Measurements from ENCODE around the gene TNS1.

TNS1 gene

GRCh38 chr2:217861334-217861877 lies 141.4 kb downstream of the TNS1 start:
- no peak for DNase-seq

- DNase-seq = no peak
These were observed 142.9 kb downstream of the TNS1 start for GRCh38 chr2:217859926-217860325.

- DNase-seq = no peak
These were observed 144.0 kb downstream of the TNS1 start for GRCh38 chr2:217858519-217859491.

GRCh38 chr2:217857624-217858506 lies 144.9 kb downstream of the TNS1 start:
- no peak for DNase-seq

GRCh38 chr2:217856871-217857270 lies 145.9 kb downstream of the TNS1 start:
- no peak for DNase-seq

- DNase-seq = no peak
These were observed 146.6 kb downstream of the TNS1 start for GRCh38 chr2:217856159-217856558.

- no peak for DNase-seq
These were observed 147.9 kb downstream of the TNS1 start for GRCh38 chr2:217854684-217855420.

GRCh38 chr2:217853961-217854360 lies 148.8 kb downstream of the TNS1 start:
- no peak for DNase-seq

GRCh38 chr2:217853301-217853881 lies 149.4 kb downstream of the TNS1 start:
- DNase-seq = no peak

GRCh38 chr2:217852555-217853211 lies 150.1 kb downstream of the TNS1 start:
- no peak for DNase-seq

GRCh38 chr2:217851191-217852020 lies 151.4 kb downstream of the TNS1 start:
- DNase-seq = peak in 1 of 2 donors; percentile 14

- DNase-seq = no peak
These were observed 153.4 kb downstream of the TNS1 start for GRCh38 chr2:217849154-217849975.

- no peak for DNase-seq
These were observed 154.3 kb downstream of the TNS1 start for GRCh38 chr2:217848351-217848957.

GRCh38 chr2:217847552-217848350 lies 155.0 kb downstream of the TNS1 start:
- DNase-seq = no peak

GRCh38 chr2:217847115-217847514 lies 155.7 kb downstream of the TNS1 start:
- DNase-seq = no peak

- no peak for DNase-seq
These were observed 156.5 kb downstream of the TNS1 start for GRCh38 chr2:217846321-217846743.

GRCh38 chr2:217845301-217845700 lies 157.5 kb downstream of the TNS1 start:
- DNase-seq = no peak

GRCh38 chr2:217844696-217845095 lies 158.1 kb downstream of the TNS1 start:
- DNase-seq = no peak
